HG02759 (cell line): Measurements from ENCODE around the gene ZCRB1.
"Not testable (repeated sequence)": the region's sequence is repeated elsewhere in the genome, so short reads cannot be mapped to it uniquely, and the experiment has no call there.

Experiments used
- ATAC-seq: cut with Tn5 transposase; IDR thresholded peaks from one replicate; pipeline ENCODE4 v1.9.1; 2021; ENCODE audit warnings: mild to moderate bottlenecking, moderate library complexity; ENCODE audit not compliant: unreplicated experiment

ZCRB1 gene, protein sequence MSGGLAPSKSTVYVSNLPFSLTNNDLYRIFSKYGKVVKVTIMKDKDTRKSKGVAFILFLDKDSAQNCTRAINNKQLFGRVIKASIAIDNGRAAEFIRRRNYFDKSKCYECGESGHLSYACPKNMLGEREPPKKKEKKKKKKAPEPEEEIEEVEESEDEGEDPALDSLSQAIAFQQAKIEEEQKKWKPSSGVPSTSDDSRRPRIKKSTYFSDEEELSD

DNA sequence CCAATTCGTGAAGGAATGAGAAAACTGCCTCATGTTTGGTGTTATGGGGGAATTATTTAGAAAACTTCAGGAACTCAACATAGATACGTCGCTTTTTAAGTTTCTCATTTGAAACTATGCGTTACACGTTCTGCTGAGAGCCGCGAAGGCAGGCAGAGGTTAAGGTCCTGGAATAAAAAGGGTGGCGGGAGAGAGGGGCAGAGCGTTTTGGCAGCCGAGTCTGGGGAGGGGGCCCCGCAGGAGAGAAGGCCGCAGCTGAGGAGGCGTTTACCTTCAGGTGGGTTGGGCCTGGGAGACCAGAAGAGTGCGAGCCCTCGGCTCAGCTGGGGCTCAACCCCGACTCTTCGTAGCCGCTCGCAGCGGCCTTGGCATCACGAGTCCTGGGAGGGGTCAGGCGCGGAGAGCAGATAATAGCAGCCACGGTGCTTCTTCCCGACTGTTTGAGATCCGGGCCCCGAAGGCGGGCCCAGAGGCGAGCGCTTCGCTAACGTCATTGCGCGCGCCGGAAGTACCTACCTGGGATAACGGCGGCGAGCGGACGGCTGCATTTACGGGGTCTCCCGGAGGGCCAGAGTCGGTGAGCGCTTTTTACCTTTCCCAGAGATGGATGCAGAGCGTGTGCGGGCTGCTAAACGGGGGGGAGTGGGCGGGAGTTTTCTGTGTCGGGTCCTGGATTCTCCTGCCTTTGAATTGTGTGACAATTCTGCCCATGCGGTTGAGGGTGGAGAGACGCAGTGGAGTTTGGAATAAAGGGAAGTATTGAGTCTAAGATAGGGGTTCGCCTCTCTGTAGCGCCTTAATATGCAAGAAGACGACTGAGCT lies at the start of gene ZCRB1, which contains the start of gene PPHLN1:
Gene ZCRB1 (minus strand): TSS at position 442 of the 822 bp plus-strand sequence. CDS start 1,992 bp downstream, outside the sequence.
Gene PPHLN1 (plus strand): TSS at position 515 of the 822 bp plus-strand sequence. CDS start 9,736 bp downstream, outside the sequence.
- peak; percentile 95 for ATAC-seq

GRCh38 chr12:42373669-42374068 lies 47.8 kb upstream of the ZCRB1 start:
- ATAC-seq, result no peak

DNA sequence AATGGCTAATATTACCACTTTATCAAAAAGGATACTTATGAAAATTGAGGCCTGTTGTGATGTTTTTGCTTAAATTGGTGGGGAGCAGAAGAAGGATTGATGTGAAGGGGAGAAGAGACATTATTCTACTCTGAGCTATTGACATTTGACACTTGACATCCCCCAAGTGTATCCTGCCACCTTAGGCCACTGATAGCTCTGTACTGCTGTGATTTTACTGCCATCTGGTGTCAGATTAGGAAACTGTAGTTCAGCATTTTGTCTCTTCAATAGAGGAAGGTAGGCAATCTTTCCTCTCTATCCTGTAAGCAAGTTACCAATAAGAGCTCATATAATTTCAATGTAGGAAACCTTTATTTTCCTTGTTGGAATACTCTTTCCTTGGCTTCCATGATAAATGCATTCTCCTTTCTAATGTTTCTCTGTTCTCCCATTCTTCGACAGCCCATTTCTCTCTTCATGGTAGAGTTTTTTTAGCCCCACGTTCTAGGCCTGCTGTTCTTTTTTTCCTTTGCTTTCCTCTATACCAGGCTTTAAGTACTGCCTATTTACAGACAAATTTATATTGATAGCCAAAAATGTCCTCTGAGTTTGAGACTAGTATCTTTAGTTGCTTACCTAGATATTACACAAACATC lies 46.4 kb upstream of the ZCRB1 start:
- ATAC-seq, result peak; percentile 88

DNA sequence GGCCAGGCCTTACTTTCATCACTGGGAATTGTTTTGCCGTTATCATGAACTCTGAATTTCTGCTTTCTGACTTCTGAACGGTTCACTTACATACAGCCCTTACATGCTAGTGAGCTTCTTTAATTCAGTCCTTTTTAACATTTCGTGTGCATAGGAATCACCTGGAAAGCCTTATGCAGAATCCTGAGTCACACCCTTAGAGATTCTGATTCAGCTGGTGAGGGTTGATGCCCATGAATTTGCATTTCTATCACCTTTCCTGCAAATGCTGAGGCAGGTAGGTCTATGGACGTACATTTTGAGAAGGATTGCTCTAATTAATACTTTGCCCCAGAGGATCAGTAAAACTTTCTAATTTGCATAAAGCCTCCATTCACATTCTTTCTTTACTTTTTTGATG lies 44.1 kb upstream of the ZCRB1 start:
- ATAC-seq, result no peak

DNA sequence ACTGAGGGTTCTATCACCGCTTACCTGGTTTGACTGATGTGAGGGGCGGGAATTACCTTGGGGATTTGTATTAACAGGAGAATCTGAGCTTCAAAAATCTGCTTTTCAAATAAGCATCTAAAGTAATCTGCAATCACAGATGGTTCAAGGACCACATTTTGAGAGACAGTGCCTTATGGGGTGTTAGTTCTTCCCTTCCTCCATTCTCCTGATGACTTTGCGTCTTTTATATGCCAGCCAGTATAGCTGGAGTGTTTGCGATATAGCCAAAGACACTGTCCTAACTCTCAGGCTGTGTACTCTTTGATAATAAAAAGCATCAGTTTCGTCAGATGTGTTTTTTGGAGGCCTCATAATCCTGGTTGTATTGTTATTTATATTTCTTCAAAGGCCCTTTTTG lies 39.6 kb upstream of the ZCRB1 start:
- ATAC-seq, result no peak

- no peak for ATAC-seq
Measured at GRCh38 chr12:42364692-42365091, 38.8 kb upstream of the ZCRB1 start.

DNA sequence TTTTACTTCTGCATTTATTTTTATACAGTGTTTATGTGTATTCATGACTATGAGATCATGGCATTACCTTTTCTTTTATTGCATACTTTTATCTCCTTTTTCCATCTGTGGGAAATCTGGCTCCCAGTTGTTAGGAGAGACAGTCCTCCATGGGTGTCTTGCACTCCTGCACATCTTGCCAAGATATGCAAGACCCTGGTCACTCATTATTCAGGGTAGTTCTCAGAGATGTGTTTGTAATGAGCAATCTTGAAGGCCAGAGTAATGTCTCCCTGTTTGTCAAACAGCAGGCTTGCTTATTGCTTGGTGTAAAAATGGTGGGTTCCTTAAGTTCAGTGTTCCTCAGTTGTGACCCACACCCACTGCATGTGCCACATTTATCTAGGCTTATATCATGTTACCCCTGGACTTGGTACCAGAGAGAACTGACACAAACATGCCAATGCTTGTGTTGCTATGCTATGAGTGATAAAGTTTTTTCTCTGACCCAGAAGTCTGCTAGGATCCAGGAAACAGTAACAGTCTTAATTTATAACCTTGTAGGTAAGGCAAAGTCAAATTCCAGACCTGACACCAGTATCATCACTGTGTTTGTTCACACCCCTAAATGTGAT lies 36.9 kb upstream of the ZCRB1 start:
- no peak for ATAC-seq

DNA sequence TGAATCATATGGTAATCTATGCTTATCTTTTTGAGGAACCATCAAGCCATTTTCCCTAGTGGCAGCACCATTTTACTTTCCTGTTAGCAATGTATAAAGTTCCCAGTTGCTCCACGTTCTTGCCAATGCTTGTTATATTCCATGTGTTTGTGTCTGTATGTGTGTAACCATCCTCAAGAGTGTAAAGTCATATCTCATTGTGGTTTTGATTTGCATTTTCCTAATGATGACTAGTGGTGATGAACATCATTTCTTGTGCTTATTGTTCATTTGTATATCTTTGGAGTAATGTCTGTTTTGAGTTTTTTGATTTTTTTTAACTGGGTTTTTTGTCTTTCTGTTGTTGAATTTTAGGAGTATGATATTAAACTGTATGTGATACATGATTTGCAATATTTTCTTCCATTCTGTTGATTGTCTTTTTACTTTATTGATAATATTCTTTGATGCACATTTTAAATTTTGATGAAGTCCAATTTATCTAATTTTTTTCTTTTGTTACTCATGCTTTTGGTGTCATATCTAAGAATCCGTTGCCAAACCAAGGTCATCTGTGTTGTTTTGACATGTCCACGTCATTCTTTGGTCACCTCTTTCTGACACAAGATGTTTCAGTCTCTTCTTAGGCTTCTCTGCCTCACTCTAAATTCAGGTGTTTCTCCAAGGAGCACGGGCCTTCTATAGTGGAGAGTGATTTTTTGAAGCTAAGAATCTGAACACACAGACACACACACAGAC lies 36.2 kb upstream of the ZCRB1 start:
- no peak for ATAC-seq

GRCh38 chr12:42360747-42361403 lies 35.0 kb upstream of the ZCRB1 start:
- no peak for ATAC-seq

GRCh38 chr12:42356344-42356743 lies 30.4 kb upstream of the ZCRB1 start:
- ATAC-seq, result no peak

DNA sequence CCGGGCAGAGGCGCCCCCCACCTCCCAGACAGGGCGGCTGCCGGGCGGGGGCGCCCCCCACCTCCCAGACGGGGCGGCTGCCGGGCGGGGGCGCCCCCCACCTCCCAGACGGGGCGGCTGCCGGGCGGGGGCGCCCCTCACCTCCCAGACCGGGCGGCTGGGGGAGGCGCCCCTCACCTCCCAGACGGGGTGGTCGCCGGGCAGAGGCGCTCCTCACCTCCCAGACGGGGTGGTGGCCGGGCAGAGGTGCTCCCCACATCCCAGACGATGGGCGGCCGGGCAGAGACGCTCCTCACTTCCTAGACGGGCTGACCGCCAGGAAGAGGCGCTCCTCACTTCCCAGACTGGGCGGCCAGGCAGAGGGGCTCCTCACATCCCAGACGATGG lies 24.1 kb upstream of the ZCRB1 start:
- not testable (repeated sequence) for ATAC-seq

GRCh38 chr12:42349119-42350020 lies 23.5 kb upstream of the ZCRB1 start:
- not testable (repeated sequence) for ATAC-seq

DNA sequence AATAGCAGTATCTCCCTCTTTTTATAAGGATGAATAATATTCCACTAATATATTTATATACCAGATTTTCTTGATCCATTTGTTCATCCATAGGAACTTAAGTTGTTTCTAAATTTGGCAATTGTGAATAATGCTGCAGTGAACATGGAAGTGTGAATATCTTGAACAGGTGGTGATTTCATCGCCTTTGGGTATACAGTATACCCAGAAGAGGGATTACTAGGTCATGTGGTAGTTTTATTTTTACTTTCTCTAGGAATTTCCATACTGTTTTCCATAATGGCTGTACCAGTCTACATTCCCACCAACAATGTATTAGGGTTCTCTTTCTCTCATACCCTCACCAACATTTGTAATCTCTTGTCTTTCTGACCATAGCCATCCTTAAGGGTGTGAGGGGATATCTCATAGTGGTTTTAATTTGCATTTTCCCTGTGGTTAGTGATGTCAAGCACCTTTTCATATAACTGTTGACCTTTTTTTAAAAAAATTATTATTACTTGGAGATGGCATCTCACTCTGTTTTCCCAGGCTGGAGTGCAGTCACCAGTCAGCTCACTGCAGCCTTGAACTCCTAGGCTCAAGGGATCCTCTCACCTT lies 20.6 kb upstream of the ZCRB1 start:
- ATAC-seq, result no peak

DNA sequence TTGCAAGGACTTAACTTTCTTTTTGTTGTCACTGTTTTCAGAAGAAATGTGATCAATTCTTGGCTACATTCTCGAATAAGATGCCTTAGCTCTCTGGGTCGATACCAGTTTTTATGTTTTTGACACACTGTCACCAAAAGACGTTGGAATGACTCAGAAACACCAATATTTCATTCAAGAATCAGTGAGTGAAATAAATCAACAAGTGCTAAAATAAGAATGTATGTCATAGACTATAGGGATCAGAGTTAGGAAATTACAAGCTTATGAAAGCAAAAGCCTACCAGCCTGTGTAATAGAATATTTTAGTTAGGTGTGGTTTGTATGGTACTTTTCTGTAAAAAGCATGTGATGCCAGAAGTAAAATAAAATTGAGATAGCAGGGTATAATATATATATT lies 17.8 kb upstream of the ZCRB1 start:
- ATAC-seq, result no peak

DNA sequence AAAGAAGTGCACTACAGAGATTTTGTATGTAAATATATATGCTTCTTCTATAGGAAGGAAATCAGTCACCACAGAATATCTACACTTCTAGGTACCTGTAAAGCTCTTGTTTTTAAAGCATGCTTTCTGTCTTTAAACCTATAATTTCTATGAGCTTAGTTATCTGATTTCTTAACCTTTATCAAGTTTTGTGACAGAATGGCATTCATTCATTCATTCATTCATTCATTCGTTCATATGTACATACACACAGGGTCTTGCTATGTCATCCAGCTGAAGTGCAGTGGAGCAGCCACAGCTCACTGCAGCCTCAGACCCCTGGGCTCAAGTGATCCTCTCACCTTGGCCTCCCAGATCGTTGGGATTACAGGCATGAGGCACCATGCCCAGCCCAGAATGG lies 16.1 kb upstream of the ZCRB1 start:
- no peak for ATAC-seq

DNA sequence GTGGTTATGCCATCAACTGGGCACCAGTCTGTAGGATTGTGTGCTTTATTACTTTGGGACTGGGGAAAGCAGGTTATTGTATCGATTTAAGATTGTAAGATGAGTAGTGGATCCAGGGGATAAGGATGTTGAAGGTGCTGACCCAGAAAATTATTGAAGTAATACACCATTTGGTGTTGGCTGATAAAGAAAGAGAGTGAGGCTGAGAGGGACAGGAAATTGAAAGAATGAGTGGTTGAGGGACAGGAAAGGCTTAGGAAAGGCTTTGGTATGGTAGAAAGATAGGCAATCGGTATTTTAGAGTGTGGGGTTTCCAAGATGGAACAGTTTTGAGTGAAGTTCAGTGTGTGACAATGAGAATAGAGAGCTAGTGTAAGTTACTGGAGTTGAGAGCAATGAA lies 12.4 kb upstream of the ZCRB1 start:
- ATAC-seq, result no peak

GRCh38 chr12:42336286-42336685 lies 10.4 kb upstream of the ZCRB1 start:
- no peak for ATAC-seq
